Muscle layer of duodenum (tissue), 2 donors: ENCODE results near the gene CRYGA.

Experiments used
- H3K27ac ChIP-seq: one replicate; pipeline ENCODE4 v1.7.0; 2013; ENCODE audit warnings: mild to moderate bottlenecking, low read length
- H3K27me3 ChIP-seq: one replicate; pipeline ENCODE4 v1.7.0; 2013; ENCODE audit warnings: low read depth, mild to moderate bottlenecking, control low read depth, low read length
- H3K36me3 ChIP-seq, 2 donors: one replicate each; pipeline ENCODE4 v1.7.0; 2013; ENCODE audit warnings: low read length in 2 of 2, control low read depth in 1 of 2, mild to moderate bottlenecking in 1 of 2; ENCODE audit not compliant: insufficient read depth in 2 of 2, control insufficient read depth in 1 of 2
- H3K4me1 ChIP-seq, 2 donors: one replicate each; pipeline ENCODE4 v1.7.0; 2013; ENCODE audit warnings: low read length in 2 of 2, mild to moderate bottlenecking in 2 of 2, control low read depth in 1 of 2, moderate library complexity in 1 of 2; ENCODE audit not compliant: insufficient read depth in 2 of 2, control insufficient read depth in 1 of 2
- H3K4me3 ChIP-seq, 2 donors: one replicate each; pipeline ENCODE4 v1.7.0; 2013; ENCODE audit warnings: low read length in 2 of 2, low read depth in 1 of 2, mild to moderate bottlenecking in 1 of 2
- H3K9me3 ChIP-seq, 2 donors: one replicate each; pipeline ENCODE4 v1.7.0; 2013; ENCODE audit warnings: low read length in 2 of 2, control low read depth in 1 of 2, mild to moderate bottlenecking in 1 of 2; ENCODE audit not compliant: control insufficient read depth in 1 of 2
- donor health status: healthy.

Gene CRYGA

DNA sequence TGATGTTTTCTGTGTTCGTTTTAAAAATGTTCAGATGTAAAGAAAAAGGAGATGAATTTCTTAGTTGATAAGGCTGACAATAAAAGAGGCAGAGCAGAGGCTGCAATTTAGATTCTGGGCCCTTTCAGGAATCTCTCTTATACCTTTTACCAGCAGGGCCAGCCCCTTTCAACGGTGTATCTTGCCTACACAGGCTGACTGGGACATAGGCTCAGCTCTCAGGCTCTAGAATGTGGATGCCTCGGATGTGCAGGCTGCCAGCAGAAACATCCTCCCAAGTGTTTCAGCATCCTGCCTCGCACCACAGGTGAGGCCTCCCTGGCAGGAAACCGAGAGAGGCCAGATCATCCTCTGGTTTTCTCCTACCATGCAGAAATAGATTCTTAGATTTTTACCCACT lies 23.1 kb upstream of the CRYGA start:
- Histone ChIP-seq H3K4me3 (no peak overlapping the region), H3K27me3 (no peaks in the 10 kb centered on the region), H3K4me1 (no peaks in the 10 kb centered on the region), H3K27ac (no peak overlapping the region), H3K36me3 (no peaks in the 10 kb centered on the region), H3K9me3 (no peaks in the 10 kb centered on the region)

GRCh38 chr2:208183972-208184705 lies 20.8 kb upstream of the CRYGA start:
- H3K4me3 ChIP-seq: no peak overlapping the region
- H3K9me3 ChIP-seq: no peaks in the 10 kb centered on the region
- H3K27ac ChIP-seq: no peak overlapping the region
- no peaks in the 10 kb centered on the region for H3K27me3 ChIP-seq
- H3K36me3 ChIP-seq: no peaks in the 10 kb centered on the region
- H3K4me1 ChIP-seq: no peaks in the 10 kb centered on the region

GRCh38 chr2:208183526-208183925 lies 20.1 kb upstream of the CRYGA start:
- Histone ChIP-seq H3K4me3 (no peak overlapping the region), H3K9me3 (no peaks in the 10 kb centered on the region), H3K27ac (no peak overlapping the region), H3K27me3 (no peaks in the 10 kb centered on the region), H3K4me1 (no peaks in the 10 kb centered on the region), H3K36me3 (no peaks in the 10 kb centered on the region)

DNA sequence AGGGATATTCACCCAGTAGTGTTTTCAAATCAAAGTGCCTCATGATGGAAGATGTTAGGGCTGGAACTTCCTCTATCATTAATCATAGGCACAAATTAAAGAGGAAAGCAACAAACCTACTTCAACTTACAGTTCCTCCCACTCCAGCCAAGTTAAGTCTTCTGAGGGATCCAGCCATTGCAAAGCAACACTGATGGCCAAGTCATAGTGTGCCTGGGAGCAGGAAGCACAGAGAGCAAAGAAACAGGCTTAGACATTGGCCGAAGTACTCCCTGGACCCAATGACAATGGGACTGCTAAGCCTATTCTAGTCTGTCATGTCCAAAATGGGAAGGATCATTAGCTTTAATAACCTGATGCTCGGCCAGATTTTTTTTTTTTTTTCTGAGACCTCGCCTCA lies 19.4 kb upstream of the CRYGA start:
- no peaks in the 10 kb centered on the region for H3K4me1 ChIP-seq
- H3K27ac ChIP-seq: no peak overlapping the region
- H3K36me3 ChIP-seq: no peaks in the 10 kb centered on the region
- H3K9me3 ChIP-seq: no peaks in the 10 kb centered on the region
- H3K27me3 ChIP-seq: no peaks in the 10 kb centered on the region
- H3K4me3 ChIP-seq: no peak overlapping the region

- no peaks in the 10 kb centered on the region for H3K27me3 ChIP-seq
- H3K9me3 ChIP-seq: no peaks in the 10 kb centered on the region
- peaks cover 0 to 3% of the 10 kb centered on the region in 2 donors for H3K4me1 ChIP-seq
- H3K27ac ChIP-seq: no peak overlapping the region
- H3K4me3 ChIP-seq: no peak overlapping the region
- no peaks in the 10 kb centered on the region for H3K36me3 ChIP-seq
These were observed 15.7 kb upstream of the CRYGA start for GRCh38 chr2:208179028-208179609.

DNA sequence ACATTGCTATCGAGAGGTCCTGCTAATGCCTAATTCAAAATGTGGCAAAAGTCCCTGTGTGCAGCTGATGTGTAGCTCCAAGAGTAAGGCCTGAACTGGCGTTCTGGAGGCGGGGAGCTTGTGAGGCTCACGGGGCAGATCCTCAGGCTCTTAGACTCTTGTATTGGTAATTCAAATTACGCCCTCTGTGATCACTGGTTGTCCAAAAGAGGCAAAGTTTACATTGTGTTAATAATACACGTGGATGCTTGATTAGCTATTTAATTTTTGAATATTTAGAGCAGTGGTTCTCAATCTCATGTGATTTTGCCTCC lies 12.4 kb upstream of the CRYGA start:
- Histone ChIP-seq H3K36me3 (no peaks in the 10 kb centered on the region), H3K4me3 (no peak overlapping the region), H3K4me1 (peaks cover 0 to 3% of the 10 kb centered on the region in 2 donors), H3K9me3 (no peaks in the 10 kb centered on the region), H3K27me3 (no peaks in the 10 kb centered on the region), H3K27ac (no peak overlapping the region)

- no peaks in the 10 kb centered on the region for H3K27me3 ChIP-seq
- no peak overlapping the region for H3K27ac ChIP-seq
- no peaks in the 10 kb centered on the region for H3K9me3 ChIP-seq
- H3K4me1 ChIP-seq: peaks cover 0 to 3% of the 10 kb centered on the region in 2 donors
- no peak overlapping the region for H3K4me3 ChIP-seq
- H3K36me3 ChIP-seq: no peaks in the 10 kb centered on the region
These were observed 11.9 kb upstream of the CRYGA start for GRCh38 chr2:208175069-208175839.

DNA sequence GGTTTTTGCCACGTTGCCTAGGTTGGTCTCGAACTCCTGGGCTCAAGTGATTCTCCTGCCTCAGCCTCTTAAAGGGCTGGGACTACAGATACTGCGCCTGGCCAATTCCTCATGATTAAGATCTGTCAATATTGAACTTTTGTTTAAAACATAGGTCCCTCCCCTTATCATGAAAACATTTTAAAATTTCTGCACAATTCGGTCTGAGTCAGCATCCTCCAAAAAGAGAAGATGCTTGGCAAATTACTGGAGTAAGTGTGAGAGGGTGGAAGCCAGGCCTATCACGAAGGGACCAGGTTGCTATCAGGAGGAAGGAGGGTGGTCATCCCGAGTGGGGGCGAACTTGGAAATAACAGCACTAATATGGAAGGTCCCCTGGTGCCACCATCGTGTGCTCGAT lies 10.8 kb upstream of the CRYGA start:
- Histone ChIP-seq H3K27ac (no peak overlapping the region), H3K4me3 (no peak overlapping the region), H3K4me1 (peaks cover 0 to 3% of the 10 kb centered on the region in 2 donors), H3K36me3 (no peaks in the 10 kb centered on the region), H3K9me3 (no peaks in the 10 kb centered on the region), H3K27me3 (no peaks in the 10 kb centered on the region)

DNA sequence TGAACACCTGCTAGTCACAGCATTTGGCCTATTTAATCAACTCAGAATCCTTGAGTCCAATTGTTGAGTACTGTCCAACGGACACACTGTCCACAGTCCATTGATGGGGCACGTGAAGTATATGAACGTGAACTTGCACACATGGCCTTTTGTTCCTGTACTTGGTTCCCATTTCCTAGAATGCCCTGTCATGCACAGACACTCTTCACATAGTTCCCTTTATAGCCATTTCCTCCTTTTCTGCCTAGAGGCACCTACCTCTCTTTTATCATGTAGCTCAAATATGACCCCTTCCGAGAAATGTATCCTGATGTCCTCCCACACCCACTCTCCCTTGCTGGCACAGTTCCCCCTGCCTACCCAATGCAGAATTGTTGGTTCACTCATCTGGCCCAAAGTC lies 8.7 kb upstream of the CRYGA start:
- no peaks in the 10 kb centered on the region for H3K27me3 ChIP-seq
- H3K27ac ChIP-seq: no peak overlapping the region
- H3K36me3 ChIP-seq: no peaks in the 10 kb centered on the region
- no peaks in the 10 kb centered on the region for H3K9me3 ChIP-seq
- no peak overlapping the region for H3K4me3 ChIP-seq
- peaks cover 0 to 3% of the 10 kb centered on the region in 2 donors for H3K4me1 ChIP-seq

DNA sequence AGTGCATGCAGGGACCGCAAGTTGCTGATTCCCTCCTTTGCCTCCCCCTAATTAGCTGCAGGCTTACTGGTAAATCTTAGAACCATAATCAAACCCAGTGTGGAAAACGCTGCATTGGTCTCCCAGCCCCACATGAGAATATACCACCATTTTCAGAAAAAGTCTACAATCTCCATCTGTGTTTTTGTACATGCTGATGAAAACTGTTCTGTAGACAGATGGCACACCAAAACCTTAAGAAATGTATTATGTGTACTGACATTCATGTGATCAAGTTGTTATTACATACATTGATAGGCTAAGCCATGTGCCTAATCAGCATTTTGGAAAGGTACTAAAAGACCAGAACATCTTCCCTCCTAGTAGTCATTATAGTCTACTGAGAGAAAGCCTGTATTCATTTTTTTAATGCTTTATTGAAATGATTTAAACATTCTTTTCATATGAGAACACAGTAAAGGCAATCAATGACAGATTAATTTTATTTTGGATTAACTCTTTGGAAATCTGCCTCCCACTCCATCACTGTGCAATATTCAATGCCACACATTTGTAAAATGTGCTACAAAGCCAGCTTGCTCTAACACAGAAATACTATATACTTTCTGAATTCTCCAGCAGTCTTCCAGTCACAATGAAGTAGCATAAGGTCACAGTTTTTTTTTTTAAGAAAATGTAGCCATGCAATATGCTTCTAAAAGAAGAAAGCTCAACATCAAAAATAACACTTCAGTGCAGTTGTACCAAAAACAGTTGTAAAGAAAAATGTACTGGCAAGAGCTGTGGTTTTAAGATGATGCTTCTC lies 1.8 kb upstream of the CRYGA start:
- Histone ChIP-seq H3K9me3 (no peaks in the 10 kb centered on the region), H3K27me3 (no peaks in the 10 kb centered on the region), H3K27ac (no peak overlapping the region), H3K4me3 (no peak overlapping the region), H3K4me1 (no peaks in the 10 kb centered on the region), H3K36me3 (no peaks in the 10 kb centered on the region)

DNA sequence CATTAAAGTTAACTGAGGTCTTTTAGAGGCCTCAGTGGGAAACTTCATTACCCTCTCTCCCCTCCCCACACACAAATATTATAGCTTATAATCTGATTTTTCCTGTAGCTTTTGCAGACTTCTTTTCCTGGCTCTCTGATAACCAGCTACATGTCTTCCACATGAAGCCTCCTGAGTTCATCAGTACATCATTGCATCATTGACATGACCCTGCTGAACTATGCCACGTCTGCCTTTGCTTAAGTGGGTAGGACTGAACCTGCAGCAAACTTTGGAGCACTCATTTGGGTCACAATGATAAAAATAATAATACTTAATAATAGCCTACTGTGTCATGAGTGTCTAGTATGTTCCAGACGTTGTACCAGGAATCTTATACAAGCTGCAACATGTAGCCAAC lies 7.0 kb downstream of the CRYGA start:
- no peak overlapping the region for H3K4me3 ChIP-seq
- no peaks in the 10 kb centered on the region for H3K36me3 ChIP-seq
- H3K4me1 ChIP-seq: no peaks in the 10 kb centered on the region
- peaks cover 0 to 6% of the 10 kb centered on the region in 2 donors for H3K9me3 ChIP-seq
- H3K27me3 ChIP-seq: no peaks in the 10 kb centered on the region
- H3K27ac ChIP-seq: no peak overlapping the region
